Uterus (tissue), 2 donors: ENCODE results near the gene WRAP73.

Source experiments
- POLR2A ChIP-seq, 2 donors: fragments of 450-650 bp; IDR thresholded peaks; one replicate each; pipeline ENCODE4 v1.6.1; 2016; ENCODE audit warnings: antibody characterized with exemption in 2 of 2, mild to moderate bottlenecking in 1 of 2, moderate library complexity in 1 of 2
- TF ChIP-seq, protein P1 (sequence below), 4 experiments: fragments of 200-600 bp in 2 of 4; fragments of 450-650 bp in 2 of 4; sonication (generic) in 2 of 4; IDR thresholded peaks; one replicate each; pipeline ENCODE4 v1.5.1; 2016 to 2019; ENCODE audit warnings: antibody characterized with exemption in 4 of 4, mild to moderate bottlenecking in 2 of 4, moderate library complexity in 1 of 4

DNA sequence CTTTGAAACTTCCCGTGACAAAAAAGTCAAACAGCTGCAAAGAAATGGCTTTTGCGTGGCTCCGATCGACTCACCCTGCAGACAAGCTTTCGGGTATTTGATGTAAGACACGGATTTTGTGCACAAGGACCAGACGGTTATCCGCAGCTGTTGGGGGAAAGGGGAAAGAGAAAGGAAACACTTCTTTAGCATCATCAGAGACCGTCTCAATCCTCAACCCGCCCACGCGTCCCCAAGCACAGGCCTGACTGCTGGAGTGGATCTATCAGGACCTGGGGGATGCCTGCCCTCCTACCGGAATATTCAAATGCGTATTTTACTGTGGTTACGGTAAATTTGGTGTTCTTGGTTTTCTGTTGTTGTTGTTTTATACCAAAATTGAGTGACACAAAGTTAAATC lies 11.2 kb downstream of the WRAP73 start:
- TF ChIP-seq, protein P1, sequence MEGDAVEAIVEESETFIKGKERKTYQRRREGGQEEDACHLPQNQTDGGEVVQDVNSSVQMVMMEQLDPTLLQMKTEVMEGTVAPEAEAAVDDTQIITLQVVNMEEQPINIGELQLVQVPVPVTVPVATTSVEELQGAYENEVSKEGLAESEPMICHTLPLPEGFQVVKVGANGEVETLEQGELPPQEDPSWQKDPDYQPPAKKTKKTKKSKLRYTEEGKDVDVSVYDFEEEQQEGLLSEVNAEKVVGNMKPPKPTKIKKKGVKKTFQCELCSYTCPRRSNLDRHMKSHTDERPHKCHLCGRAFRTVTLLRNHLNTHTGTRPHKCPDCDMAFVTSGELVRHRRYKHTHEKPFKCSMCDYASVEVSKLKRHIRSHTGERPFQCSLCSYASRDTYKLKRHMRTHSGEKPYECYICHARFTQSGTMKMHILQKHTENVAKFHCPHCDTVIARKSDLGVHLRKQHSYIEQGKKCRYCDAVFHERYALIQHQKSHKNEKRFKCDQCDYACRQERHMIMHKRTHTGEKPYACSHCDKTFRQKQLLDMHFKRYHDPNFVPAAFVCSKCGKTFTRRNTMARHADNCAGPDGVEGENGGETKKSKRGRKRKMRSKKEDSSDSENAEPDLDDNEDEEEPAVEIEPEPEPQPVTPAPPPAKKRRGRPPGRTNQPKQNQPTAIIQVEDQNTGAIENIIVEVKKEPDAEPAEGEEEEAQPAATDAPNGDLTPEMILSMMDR (IDR thresholded peaks at IDR 0.05): no peak
- TF ChIP-seq POLR2A (IDR thresholded peaks at IDR 0.05): no peak
